HCT116 (cell line): ENCODE measurements around the gene TRERF1. TPM values are rescaled to one million over a fixed set of nuclear protein-coding genes. Genes with fewer than 3 reads are reported as not detected.

Source experiments
- ATAC-seq: fragments of 200-7000 bp; cut with Tn5 transposase; 2 replicates; pipeline ENCODE4 v1.9.1; 2020; ENCODE audit warnings: mild to moderate bottlenecking, moderate library complexity
- BruUV-seq: library from RNA; stranded (reverse); fragments of 400-500 nt; replicated peaks from 2 replicates; lab custom pipeline; 2021; lab: Mats Ljungman, UMichigan
- CTCF ChIA-PET: fragments of 300-600 bp; sonication (Branson Sonifier 250); formaldehyde crosslinking; loops from one replicate; lab custom pipeline; 2021; ENCODE audit warnings: antibody characterized with exemption; lab: Charles Lee
- POLR2A ChIA-PET: fragments of 300-600, 350-600 bp; sonication (Branson Sonifier 250); formaldehyde crosslinking; loops from one replicate; lab custom pipeline; 2021; ENCODE audit warnings: antibody characterized with exemption; lab: Charles Lee
- RAD21 ChIA-PET, 2 experiments: fragments of 300-600 bp; sonication (Branson Sonifier 250); formaldehyde crosslinking; loops; one replicate each; lab custom pipeline; 2023; ENCODE audit warnings: low total read pairs in 2 of 2; ENCODE audit not compliant: uncharacterized antibody in 2 of 2, unreplicated experiment in 2 of 2, low non-redundant PET in 1 of 2; lab: Charles Lee
- DNase-seq: peaks from one replicate; pipeline ENCODE4 v3.0.0-alpha.2; 2010; ENCODE audit warnings: low read depth, low spot score
- H2AFZ ChIP-seq: fragments of 200-600 bp; shearing (Covaris generic), sonication (generic); 2 replicates; pipeline ENCODE4 v1.6.1; 2017; ENCODE audit warnings: low read depth, mixed run types, mixed read lengths, antibody characterized with exemption, low read length; ENCODE audit not compliant: poor library complexity, severe bottlenecking
- H3K27ac ChIP-seq: 2 replicates; pipeline ENCODE4 v1.5.1; 2012; ENCODE audit warnings: low read depth, low read length
- H3K27me3 ChIP-seq: fragments of 200-600 bp; sonication (generic); 2 replicates; pipeline ENCODE4 v1.6.1; 2016; ENCODE audit warnings: mixed run types, low read length, mixed read lengths; ENCODE audit not compliant: insufficient read depth
- H3K36me3 ChIP-seq, 2 experiments: fragments of 200-500 bp in 1 of 2; fragments of 200-600 bp in 1 of 2; sonication (Bioruptor generic) in 1 of 2; sonication (generic) in 1 of 2; 2 replicates each; pipeline versions ENCODE4 v1.5.1 to v1.6.1; 2014 to 2016; ENCODE audit warnings: low read length in 2 of 2, inconsistent platforms in 1 of 2, mixed read lengths in 1 of 2, mixed run types in 1 of 2; ENCODE audit not compliant: insufficient read depth in 2 of 2, control insufficient read depth in 1 of 2
- H3K4me1 ChIP-seq, 2 experiments: fragments of 200-600 bp in 1 of 2; sonication (generic) in 1 of 2; 2 replicates each; pipeline versions ENCODE4 v1.5.1 to v1.6.1; 2012 to 2017; ENCODE audit warnings: low read length in 2 of 2, inconsistent platforms in 1 of 2, mild to moderate bottlenecking in 1 of 2, mixed read lengths in 1 of 2, mixed run types in 1 of 2, moderate library complexity in 1 of 2; ENCODE audit not compliant: insufficient read depth in 2 of 2, control insufficient read depth in 1 of 2
- H3K4me2 ChIP-seq: fragments of 200-600 bp; sonication (generic); 2 replicates; pipeline ENCODE4 v1.6.1; 2017; ENCODE audit warnings: mixed run types, low read length, mixed read lengths
- H3K4me3 ChIP-seq, 2 experiments: fragments of 200-600 bp in 1 of 2; sonication (generic) in 1 of 2; replicated peaks in 1 of 2; 2 replicates each; pipeline ENCODE4 v1.5.1; 2011 to 2016; ENCODE audit warnings: low read length in 2 of 2, control low read depth in 1 of 2, low read depth in 1 of 2, mild to moderate bottlenecking in 1 of 2, mixed read lengths in 1 of 2, mixed run types in 1 of 2
- H3K79me2 ChIP-seq: fragments of 200-600 bp; sonication (generic); 2 replicates; pipeline ENCODE4 v1.6.1; 2017; ENCODE audit warnings: mild to moderate bottlenecking, mixed run types, low read length, moderate library complexity, mixed read lengths; ENCODE audit not compliant: insufficient read depth
- H3K9ac ChIP-seq: fragments of 200-600 bp; sonication (generic); 2 replicates; pipeline ENCODE4 v1.6.1; 2016; ENCODE audit warnings: low read length, mixed read lengths
- H3K9me2 ChIP-seq: fragments of 200-600 bp; sonication (generic), shearing (Covaris generic); 2 replicates; pipeline ENCODE4 v1.6.1; 2017; ENCODE audit warnings: mixed run types, mild to moderate bottlenecking, moderate library complexity; ENCODE audit not compliant: insufficient read depth
- H3K9me3 ChIP-seq, 2 experiments: fragments of 200-500 bp in 1 of 2; fragments of 200-600 bp in 1 of 2; sonication (Bioruptor generic) in 1 of 2; sonication (generic) in 1 of 2; 2 replicates each; pipeline ENCODE4 v1.6.1; 2014 to 2017; ENCODE audit warnings: low read length in 2 of 2, mixed read lengths in 2 of 2, inconsistent platforms in 1 of 2, low read depth in 1 of 2, mild to moderate bottlenecking in 1 of 2, mixed run types in 1 of 2, moderate library complexity in 1 of 2; ENCODE audit not compliant: control insufficient read depth in 1 of 2, insufficient read depth in 1 of 2
- H4K20me1 ChIP-seq: fragments of 200-600 bp; sonication (generic), shearing (Covaris generic); 2 replicates; pipeline ENCODE4 v1.6.1; 2017; ENCODE audit warnings: mixed run types, mild to moderate bottlenecking, moderate library complexity; ENCODE audit not compliant: insufficient read depth
- ELF1 ChIP-seq: IDR thresholded peaks from 2 replicates; pipeline ENCODE4 v1.6.1; 2012; ENCODE audit warnings: low read depth, borderline replicate concordance
- FOSL1 ChIP-seq: IDR thresholded peaks from 2 replicates; pipeline ENCODE4 v1.6.1; 2012; ENCODE audit warnings: low read depth
- RAD21 ChIP-seq: IDR thresholded peaks from 2 replicates; pipeline ENCODE4 v1.6.1; 2012; ENCODE audit warnings: low read depth, mild to moderate bottlenecking
- TCF7L2 ChIP-seq: IDR thresholded peaks from 2 replicates; pipeline ENCODE4 v1.7.0; 2011; ENCODE audit warnings: borderline replicate concordance, inconsistent platforms; ENCODE audit not compliant: insufficient read depth, insufficient read length; ENCODE audit errors: extremely low read depth
- YY1 ChIP-seq: IDR thresholded peaks from 2 replicates; pipeline ENCODE4 v1.6.1; 2011; ENCODE audit warnings: low read length, low read depth, moderate library complexity, mild to moderate bottlenecking; ENCODE audit not compliant: insufficient replicate concordance; ENCODE audit errors: extremely low read depth
- intact Hi-C: fragments of 100-400 bp; cut with micrococcal nuclease; formaldehyde crosslinking; loops from 2 replicates; pipeline ENCODE4 v1.10.0; 2022
- total RNA-seq: library from RNA; stranded (reverse); gene quantifications from one replicate; pipeline ENCODE4 v1.2.1, GENCODE V29; 2021; ENCODE audit not compliant: unreplicated experiment
- TF ChIP-seq, protein P1 (sequence below): IDR thresholded peaks from 2 replicates; pipeline ENCODE4 v1.6.1; 2012
- TF ChIP-seq, protein P2 (sequence below), 3 experiments: fragments of 200-600 bp in 1 of 3; sonication (generic) in 1 of 3; IDR thresholded peaks in 2 of 3; conservative IDR thresholded peaks in 1 of 3; 2 replicates each; pipeline ENCODE4 v1.5.1; 2012 to 2017; ENCODE audit warnings: low read depth in 2 of 3, low read length in 2 of 3, antibody characterized with exemption in 1 of 3, borderline replicate concordance in 1 of 3, control low read depth in 1 of 3, mild to moderate bottlenecking in 1 of 3, mixed read lengths in 1 of 3, mixed run types in 1 of 3, moderate library complexity in 1 of 3; ENCODE audit not compliant: insufficient read depth in 1 of 3
- TF ChIP-seq, protein P3 (sequence below): IDR thresholded peaks from 2 replicates; pipeline ENCODE4 v1.6.1; 2011; ENCODE audit warnings: mild to moderate bottlenecking, low read length, moderate library complexity; ENCODE audit not compliant: insufficient replicate concordance; ENCODE audit errors: extremely low read depth

TRERF1 gene
- total RNA-seq, 1 experiment from 2014 or later: 12.4 TPM

GRCh38 chr6:42417641-42418112 lies 34.0 kb downstream of the TRERF1 start:
- BruUV-seq: no TSS peak
- intact Hi-C loops: no loop called here
- Histone ChIP-seq H4K20me1 (no peaks in the 10 kb centered on the region), H3K36me3 (no peaks in the 10 kb centered on the region), H3K4me3 (no peak overlapping the region), H3K27ac (no peak overlapping the region), H2AFZ (no peak overlapping the region), H3K79me2 (no peaks in the 10 kb centered on the region), H3K4me2 (no peak overlapping the region), H3K27me3 (no peaks in the 10 kb centered on the region), H3K4me1 (no peaks in the 10 kb centered on the region), H3K9me2 (no peaks in the 10 kb centered on the region), H3K9ac (no peak overlapping the region), H3K9me3 (no peaks in the 10 kb centered on the region)
- no peak for ATAC-seq
- no peak for TF ChIP-seq ELF1
- no peak for TF ChIP-seq FOSL1
- TF ChIP-seq, protein P1, sequence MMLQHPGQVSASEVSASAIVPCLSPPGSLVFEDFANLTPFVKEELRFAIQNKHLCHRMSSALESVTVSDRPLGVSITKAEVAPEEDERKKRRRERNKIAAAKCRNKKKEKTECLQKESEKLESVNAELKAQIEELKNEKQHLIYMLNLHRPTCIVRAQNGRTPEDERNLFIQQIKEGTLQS: no peak
- no peak for TF ChIP-seq RAD21
- POLR2A ChIA-PET: no interaction called here
- RAD21 ChIA-PET: no interaction called here
- CTCF ChIA-PET: no interaction called here
- DNase-seq: no peak

GRCh38 chr6:42411406-42411805 lies 40.3 kb downstream of the TRERF1 start:
- no TSS peak for BruUV-seq
- no peak for ATAC-seq
- H2AFZ ChIP-seq: no peak overlapping the region

More at GRCh38 chr6:42411406-42411805, 40.3 kb downstream of the TRERF1 start:
- DNase-seq: no peak
- Histone ChIP-seq H3K4me2 (no peak overlapping the region), H3K4me3 (no peak overlapping the region), H3K36me3 (no peaks in the 10 kb centered on the region), H3K4me1 (peaks cover 14 to 16% of the 10 kb centered on the region in 2 experiments), H3K9me3 (no peaks in the 10 kb centered on the region), H3K79me2 (no peaks in the 10 kb centered on the region), H4K20me1 (no peaks in the 10 kb centered on the region), H3K27me3 (no peaks in the 10 kb centered on the region), H3K27ac (no peak overlapping the region), H3K9ac (no peak overlapping the region), H3K9me2 (no peaks in the 10 kb centered on the region)
- TF ChIP-seq YY1 (no peak), TCF7L2 (no peak)
- TF ChIP-seq, protein P2, sequence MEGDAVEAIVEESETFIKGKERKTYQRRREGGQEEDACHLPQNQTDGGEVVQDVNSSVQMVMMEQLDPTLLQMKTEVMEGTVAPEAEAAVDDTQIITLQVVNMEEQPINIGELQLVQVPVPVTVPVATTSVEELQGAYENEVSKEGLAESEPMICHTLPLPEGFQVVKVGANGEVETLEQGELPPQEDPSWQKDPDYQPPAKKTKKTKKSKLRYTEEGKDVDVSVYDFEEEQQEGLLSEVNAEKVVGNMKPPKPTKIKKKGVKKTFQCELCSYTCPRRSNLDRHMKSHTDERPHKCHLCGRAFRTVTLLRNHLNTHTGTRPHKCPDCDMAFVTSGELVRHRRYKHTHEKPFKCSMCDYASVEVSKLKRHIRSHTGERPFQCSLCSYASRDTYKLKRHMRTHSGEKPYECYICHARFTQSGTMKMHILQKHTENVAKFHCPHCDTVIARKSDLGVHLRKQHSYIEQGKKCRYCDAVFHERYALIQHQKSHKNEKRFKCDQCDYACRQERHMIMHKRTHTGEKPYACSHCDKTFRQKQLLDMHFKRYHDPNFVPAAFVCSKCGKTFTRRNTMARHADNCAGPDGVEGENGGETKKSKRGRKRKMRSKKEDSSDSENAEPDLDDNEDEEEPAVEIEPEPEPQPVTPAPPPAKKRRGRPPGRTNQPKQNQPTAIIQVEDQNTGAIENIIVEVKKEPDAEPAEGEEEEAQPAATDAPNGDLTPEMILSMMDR (IDR thresholded peaks at IDR 0.05 in 2 of 3, conservative IDR thresholded peaks at IDR 0.05 in 1 of 3; ENCODE audit: borderline replicate concordance in 1 of 3, insufficient read depth in 1 of 3, low read depth in 2 of 3, low read length in 2 of 3): no peak
- TF ChIP-seq, protein P3, sequence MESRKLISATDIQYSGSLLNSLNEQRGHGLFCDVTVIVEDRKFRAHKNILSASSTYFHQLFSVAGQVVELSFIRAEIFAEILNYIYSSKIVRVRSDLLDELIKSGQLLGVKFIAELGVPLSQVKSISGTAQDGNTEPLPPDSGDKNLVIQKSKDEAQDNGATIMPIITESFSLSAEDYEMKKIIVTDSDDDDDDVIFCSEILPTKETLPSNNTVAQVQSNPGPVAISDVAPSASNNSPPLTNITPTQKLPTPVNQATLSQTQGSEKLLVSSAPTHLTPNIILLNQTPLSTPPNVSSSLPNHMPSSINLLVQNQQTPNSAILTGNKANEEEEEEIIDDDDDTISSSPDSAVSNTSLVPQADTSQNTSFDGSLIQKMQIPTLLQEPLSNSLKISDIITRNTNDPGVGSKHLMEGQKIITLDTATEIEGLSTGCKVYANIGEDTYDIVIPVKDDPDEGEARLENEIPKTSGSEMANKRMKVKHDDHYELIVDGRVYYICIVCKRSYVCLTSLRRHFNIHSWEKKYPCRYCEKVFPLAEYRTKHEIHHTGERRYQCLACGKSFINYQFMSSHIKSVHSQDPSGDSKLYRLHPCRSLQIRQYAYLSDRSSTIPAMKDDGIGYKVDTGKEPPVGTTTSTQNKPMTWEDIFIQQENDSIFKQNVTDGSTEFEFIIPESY: no peak
- intact Hi-C loops: no loop called here
- ChIA-PET POLR2A (no interaction called here), RAD21 (no interaction called here), CTCF (interaction anchor here (1.3 kb wide), 1 partner anchor 136 kb away, joined by 4 read pairs; no protein-coding TSS in a partner anchor)
